NB4 (cell line): ENCODE data around the gene SLC4A9.

Experiments
- POLR2A ChIP-seq: IDR thresholded peaks from 2 replicates; pipeline ENCODE4 v1.6.1; 2011; ENCODE audit warnings: mild to moderate bottlenecking; ENCODE audit not compliant: insufficient read length; ENCODE audit errors: extremely low read depth
- TF ChIP-seq, protein P1 (sequence below): IDR thresholded peaks from one replicate; pipeline ENCODE4 v1.5.1; 2012; ENCODE audit warnings: low read depth, low read length

DNA sequence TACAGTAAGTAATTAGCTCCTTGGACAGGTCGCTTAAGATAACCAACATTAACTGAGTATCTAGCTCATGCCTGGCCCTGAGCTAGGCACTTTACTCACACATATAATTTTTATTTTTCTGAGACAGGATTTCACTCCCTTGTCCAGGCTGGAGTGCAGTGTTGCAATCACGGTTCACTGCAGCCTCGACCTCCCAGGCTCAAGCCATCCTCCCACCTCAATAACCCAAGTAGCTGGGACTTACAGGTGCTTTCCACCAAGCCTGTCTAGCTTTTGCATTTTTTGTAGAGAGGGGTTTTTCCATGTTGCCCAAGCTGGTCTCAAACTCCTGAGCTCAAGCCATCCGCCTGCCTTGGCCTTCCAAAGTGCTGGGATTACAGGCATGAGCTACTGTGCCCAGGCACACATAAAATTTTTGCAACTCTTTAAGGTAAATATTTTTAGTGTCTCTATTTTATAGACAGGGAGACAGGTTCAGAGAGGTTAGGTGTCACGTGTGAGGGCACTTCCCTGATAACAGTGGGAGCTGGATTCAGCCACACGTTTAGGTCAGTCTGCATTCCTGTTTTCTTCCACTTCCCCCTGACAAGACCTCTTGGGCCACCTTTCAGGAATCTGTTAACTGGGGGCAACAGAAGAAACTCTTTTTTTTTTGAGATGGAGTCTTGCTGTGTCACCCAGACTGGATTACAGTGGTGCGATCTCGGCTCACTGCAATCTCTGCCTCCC lies 31.8 kb upstream of the SLC4A9 start:
- TF ChIP-seq, protein P1, sequence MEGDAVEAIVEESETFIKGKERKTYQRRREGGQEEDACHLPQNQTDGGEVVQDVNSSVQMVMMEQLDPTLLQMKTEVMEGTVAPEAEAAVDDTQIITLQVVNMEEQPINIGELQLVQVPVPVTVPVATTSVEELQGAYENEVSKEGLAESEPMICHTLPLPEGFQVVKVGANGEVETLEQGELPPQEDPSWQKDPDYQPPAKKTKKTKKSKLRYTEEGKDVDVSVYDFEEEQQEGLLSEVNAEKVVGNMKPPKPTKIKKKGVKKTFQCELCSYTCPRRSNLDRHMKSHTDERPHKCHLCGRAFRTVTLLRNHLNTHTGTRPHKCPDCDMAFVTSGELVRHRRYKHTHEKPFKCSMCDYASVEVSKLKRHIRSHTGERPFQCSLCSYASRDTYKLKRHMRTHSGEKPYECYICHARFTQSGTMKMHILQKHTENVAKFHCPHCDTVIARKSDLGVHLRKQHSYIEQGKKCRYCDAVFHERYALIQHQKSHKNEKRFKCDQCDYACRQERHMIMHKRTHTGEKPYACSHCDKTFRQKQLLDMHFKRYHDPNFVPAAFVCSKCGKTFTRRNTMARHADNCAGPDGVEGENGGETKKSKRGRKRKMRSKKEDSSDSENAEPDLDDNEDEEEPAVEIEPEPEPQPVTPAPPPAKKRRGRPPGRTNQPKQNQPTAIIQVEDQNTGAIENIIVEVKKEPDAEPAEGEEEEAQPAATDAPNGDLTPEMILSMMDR: no peak
- TF ChIP-seq POLR2A: no peak
